Measurements from ENCODE around the gene ANKRD34B.

ANKRD34B gene

GRCh38 chr5:80573062-80573461, 3.0 kb upstream of the ANKRD34B start:
- no peak for DNase-seq (ENCODE audit: insufficient read length, low spot score)
- no peak for FAIRE-seq

DNA sequence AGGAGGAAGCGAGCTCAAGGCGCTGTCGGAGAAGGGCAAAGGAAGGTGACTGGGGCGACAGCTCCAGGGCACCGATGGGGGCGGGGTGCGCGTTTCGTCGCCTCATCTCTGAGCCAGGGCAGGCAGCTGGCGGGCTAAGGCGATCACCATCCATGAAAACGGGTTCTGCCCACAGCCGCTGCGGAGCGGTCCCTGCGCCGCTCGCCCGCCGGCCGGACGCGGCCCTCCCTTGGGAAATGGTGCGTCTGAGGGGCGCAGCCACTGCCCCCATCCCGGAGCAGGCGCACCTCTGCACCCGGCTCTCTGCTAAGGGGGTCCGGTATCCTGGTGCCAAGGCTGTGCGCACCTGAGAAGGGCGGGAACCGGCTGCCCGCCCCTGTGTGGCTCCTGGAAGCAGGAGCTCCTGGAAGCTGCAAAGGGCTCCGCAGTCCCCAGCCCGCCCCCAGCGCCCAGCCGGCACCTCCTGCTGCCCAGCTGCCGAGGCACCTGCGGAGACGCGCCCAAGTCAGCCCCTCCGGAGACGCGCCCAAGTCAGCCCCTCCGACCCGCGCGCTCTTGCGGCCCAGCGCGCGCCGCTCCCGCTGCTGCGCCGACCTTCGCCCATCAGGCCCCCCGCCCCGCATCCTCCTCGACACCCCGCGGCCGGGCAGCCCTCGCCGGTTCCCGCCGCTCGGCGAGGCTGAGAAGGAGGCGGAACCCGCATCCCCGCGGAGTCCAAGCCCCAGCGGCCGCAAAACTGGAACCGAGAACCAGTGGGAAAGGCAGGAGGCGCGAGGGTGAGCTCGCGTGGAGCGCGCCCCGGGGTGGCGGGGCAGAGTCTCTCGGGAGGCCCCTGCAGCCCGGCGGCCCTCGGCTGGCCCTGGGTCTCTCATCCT, 757 bp downstream of the ANKRD34B start:
- FAIRE-seq (no peak), DNase-seq (ENCODE audit: insufficient read length, low spot score) (no peak)

DNA sequence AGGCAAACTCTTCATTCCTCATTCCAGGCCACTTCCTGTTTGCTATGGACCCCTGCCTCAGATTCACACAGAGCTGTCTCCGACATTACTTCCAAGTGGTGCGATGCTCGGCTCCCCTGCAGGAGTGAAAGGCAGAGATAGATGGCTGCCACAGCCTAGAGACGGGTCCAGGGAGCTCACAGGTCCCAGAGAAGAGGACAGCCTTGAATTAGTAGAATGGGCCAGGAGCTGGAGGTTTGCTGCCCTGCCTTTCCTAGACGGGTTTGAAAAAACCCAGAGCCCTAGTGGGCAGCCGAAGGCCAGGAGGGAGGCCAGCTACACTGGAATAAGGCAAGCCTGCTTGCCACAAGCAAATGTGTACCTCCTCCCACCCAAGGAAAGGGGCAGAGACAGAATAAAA, 1.8 kb downstream of the ANKRD34B start:
- FAIRE-seq (no peak), DNase-seq (ENCODE audit: insufficient read length, low spot score) (no peak)

- DNase-seq (ENCODE audit: insufficient read length, low spot score): no peak
- no peak for FAIRE-seq
Observed at GRCh38 chr5:80566711-80567259, 3.3 kb downstream of the ANKRD34B start.

DNA sequence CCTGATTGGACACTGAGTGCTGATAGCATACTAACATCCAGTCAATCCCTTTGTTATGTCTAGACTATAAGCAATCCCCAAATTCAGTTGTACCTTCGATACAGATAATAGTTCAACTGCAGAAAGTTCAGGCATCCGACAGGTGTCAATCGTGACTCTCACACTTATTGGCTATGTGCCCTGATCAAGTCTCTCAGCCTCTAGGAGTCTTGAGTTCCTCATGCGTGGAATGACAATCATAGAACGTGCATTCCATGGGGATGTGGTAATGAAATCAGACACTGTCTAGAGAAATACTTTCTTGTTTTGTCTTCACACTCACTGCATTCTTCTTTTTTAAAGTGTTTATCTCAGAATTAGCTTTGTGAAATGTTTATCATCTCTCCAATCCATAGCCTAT, 4.8 kb downstream of the ANKRD34B start:
- DNase-seq (ENCODE audit: insufficient read length, low spot score) (no peak), FAIRE-seq (no peak)

DNA sequence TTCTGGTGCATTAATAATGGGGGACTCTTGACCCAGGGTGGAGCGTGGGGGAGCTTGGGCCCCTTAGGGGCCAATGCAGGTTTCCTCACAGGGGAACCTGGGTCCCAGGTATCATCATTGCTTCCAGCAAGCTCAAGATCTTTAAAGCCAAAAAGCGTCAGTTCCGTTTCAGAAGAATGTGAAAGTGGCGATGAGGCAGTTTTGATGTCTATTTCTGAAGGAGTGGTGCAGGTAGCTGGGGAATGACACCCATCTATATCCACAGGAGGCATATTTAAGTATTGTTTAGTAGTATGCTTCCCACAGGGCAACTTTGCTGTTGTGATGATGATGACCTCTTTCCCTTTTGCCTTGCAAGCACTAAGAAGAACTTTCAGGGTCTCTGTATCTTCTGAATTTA, 10.8 kb downstream of the ANKRD34B start:
- DNase-seq (ENCODE audit: insufficient read length, low spot score) (no peak), FAIRE-seq (no peak)

GRCh38 chr5:80555099-80555498, 15.0 kb downstream of the ANKRD34B start:
- FAIRE-seq (no peak), DNase-seq (ENCODE audit: insufficient read length, low spot score) (no peak)

GRCh38 chr5:80554646-80555045, 15.4 kb downstream of the ANKRD34B start:
- FAIRE-seq: no peak
- DNase-seq (ENCODE audit: insufficient read length, low spot score): no peak

GRCh38 chr5:80541392-80541791, 28.7 kb downstream of the ANKRD34B start:
- FAIRE-seq (no peak), DNase-seq (ENCODE audit: insufficient read length, low spot score) (no peak)

- no peak for FAIRE-seq
- DNase-seq (ENCODE audit: insufficient read length, low spot score): no peak
Observed at GRCh38 chr5:80540691-80541090, 29.4 kb downstream of the ANKRD34B start.

GRCh38 chr5:80516826-80517225, 53.3 kb downstream of the ANKRD34B start:
- peak; percentile 76 for FAIRE-seq
- peak; percentile 53 for DNase-seq (ENCODE audit: insufficient read length, low spot score)

GRCh38 chr5:80509362-80509761, 60.7 kb downstream of the ANKRD34B start:
- DNase-seq (ENCODE audit: insufficient read length, low spot score) (no peak), FAIRE-seq (no peak)

GRCh38 chr5:80508844-80509243, 61.2 kb downstream of the ANKRD34B start:
- FAIRE-seq (no peak), DNase-seq (ENCODE audit: insufficient read length, low spot score) (no peak)

DNA sequence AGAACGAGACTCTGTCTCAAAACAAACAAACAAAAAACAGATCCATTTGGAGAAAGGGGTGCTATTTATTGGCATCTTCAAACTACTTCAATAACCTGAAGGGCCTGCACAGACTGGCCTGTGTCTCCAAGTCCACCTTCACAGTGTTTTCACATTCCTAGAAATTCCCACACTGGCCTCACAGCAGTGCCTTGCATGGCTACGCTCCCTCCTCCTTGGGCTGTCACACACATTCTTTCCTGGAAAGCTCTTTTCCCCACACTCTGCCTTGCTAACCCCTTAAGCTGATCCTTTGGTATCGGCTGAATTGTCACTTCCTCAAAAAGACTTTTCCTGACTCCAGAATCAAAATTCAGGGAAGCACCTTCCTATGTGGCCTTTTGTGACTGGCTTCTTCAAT, 62.4 kb downstream of the ANKRD34B start:
- no peak for FAIRE-seq

More for the DNA sequence above, 62.4 kb downstream of the ANKRD34B start:
- DNase-seq (ENCODE audit: insufficient read length, low spot score): no peak

Data from HTR-8/SVneo (cell line).